Urothelium cell line (cell line): ENCODE results near the gene ZNF335.

Experiments used
- DNase-seq: peaks from one replicate; pipeline ENCODE4 v3.0.0; 2011; ENCODE audit warnings: low spot score, mixed read lengths
- FAIRE-seq: peaks from 2 replicates; lab custom pipeline; 2011; peaks lifted over from hg19 to GRCh38; lab: Jason Lieb, UNC

The ZNF335 gene

DNA sequence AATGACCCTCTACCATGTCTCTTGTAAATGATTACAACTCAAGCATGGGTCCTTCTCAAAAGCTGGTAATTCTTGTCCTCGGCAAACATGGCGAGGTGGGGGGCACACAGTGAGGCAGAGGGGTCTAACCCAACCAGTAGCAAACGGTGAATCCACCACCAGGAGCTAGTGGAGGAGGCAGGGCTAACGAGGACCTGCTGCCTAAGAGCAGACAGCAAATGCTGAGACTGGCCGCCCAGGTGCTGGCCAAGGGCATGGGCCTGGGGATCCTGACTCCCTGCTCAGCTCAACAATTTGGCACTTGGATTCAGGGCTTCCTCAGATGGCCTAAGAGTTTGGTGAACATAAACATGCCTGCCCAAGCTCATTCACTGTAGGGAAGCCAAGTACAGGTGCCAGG lies 19.1 kb downstream of the ZNF335 start:
- no peak for FAIRE-seq
- no peak for DNase-seq

DNA sequence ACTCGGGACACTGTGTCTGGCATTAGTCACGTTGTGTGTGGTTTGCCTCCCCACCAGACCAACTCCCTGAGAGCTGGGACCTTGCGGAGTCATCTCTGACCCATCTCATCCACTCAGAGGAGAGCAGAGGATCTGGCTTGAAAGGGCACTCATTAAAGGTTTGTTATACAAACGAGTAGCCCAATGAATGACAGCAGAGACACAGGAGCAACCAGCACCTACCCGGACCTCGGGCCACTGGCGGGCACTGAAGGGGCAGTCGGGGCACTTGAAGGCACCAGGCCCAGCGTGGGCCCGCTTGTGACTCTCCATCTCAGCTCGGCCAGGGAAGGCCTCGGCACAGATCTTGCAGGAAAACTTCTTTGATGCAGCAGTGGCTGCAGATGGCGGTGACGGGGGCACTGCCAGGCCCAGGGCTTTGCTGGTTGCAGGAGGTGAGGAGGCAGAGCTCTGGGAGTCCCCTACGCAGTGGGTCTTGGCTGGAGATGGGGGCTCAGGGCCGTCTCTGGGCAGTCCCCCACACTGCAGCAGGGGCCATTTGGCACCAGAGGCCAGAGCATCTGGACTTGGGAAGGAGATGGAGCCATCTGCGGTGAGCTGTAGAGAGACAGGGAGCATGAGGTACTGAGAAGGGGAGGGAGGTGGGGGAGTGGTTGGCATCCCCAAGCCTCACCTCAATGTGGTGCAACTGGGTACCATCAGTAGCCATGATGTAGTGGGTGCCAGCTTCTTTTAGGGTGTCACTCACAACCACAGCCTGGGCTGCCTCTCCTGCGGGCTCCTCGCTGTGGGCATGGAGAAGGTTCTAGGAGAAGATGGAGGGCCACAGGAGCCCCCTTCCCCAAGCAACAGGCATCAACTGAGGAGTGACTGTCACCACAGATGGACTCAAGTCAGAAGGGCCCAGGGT lies 19.8 kb downstream of the ZNF335 start:
- DNase-seq (no peak), FAIRE-seq (no peak)

DNA sequence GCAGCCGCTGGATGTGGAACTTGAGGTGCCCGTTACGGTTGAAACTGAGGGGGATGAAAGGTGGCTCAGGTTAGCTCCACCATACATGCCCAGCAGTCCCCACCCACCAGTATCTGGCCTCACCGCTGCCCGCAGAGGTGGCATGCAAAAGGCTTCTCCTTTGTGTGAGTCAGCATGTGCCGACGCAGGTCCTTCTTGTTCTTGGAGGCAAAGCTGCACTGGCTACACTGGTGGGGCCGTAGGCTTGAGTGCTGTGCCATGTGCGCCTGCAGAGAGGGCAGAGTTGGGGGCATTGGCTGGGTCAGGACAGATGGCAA lies 21.7 kb downstream of the ZNF335 start:
- FAIRE-seq, result no peak
- no peak for DNase-seq

DNA sequence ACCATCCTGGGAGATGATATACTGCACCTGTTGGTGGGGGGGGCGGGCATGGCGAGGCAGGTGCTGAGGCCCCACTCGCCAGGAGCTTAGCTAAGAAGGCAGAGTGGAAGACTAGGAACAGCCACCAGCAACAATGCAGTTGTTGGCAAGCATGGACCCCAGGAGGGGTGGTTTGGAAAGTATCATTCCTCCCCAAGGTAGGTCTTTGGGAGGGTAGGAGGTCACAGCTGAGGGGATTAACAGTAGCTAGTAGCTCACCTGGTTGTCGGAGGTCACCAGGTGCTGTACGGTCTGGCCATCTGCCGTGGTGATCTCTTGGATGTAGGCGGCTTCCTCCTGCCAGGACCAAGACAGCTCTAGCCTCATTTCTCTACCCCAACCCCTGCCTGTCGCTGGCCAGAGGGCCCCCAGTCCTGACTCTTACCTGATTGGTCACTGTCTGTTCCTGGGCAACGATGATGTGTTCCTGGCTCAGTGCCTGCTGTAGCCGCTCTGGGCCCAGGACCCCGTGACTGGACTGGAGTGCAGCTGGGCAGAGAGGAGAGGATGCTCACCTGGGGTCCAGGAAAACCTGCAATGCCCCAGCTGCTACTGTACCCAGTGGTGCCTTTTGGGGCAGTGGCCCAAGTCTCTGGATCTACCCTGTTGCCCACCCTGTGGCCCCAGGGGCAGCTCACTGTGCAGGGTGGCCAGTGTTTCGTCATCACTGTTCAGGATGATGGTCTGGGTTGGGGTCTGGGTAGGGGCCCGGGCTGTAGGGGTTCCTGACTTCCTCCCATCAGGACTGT lies 22.3 kb downstream of the ZNF335 start:
- FAIRE-seq (no peak), DNase-seq (no peak)

DNA sequence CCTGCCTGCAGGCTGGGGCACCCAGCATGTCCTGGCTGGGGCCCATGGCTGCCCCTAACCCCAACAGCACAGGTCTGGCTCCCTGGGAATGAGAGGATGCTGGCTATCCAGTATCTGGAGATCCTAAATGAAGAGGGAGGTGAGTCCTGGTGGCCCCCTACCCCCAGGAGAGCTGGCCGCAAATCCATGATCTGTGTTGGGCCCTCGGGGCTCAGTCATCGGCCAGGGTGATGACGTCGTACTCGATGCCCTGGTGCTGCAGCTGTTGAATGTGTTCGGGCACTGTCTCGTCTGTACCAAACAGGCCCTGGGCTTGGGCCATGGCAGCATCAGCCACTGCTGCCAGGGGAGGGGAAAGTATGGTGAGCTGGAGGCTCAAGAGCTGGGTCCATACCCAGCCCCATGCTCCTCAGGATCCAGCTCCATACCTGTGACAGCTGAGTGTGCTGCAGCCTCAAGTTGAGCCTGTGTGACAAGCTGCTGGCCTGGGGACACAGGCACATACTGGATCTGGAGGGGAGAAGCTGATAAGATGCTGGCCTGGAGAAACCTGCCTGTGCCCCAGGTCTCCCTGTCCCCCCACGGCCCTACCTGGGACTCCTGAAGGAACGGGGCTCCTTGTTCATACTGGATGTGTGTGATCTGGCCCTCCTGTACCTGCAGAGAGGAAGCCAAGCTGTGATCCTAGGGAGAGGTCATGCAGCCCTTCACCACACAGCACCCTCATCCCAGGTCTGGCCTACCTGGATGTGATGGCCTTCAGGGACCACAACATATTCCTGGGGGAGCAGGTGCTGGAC lies 23.1 kb downstream of the ZNF335 start:
- DNase-seq, result no peak
- no peak for FAIRE-seq

DNA sequence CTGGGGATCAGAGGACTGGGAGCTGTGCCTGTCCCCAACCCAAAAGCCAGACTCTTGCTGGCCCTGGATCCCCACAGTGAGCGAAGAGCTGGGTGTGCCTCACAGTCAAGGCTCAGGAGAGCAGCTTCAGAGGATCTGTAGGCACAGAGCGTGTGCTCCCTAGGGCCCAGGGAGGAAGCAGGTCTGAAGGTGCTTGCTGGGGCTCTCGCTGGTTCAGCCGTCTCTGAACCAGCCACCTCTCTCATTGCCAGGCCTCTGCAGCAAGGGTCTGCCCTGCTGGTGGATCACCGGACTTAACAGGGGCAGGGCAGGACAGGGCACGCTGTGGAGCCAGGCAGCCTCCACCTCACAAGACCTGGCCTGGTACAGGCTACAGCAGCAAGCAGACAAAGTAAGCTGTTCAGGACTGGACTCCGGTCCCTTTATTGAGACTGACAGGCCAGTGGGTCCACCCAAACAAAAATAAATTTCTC lies 23.7 kb downstream of the ZNF335 start:
- no peak for DNase-seq
- FAIRE-seq, result no peak

DNA sequence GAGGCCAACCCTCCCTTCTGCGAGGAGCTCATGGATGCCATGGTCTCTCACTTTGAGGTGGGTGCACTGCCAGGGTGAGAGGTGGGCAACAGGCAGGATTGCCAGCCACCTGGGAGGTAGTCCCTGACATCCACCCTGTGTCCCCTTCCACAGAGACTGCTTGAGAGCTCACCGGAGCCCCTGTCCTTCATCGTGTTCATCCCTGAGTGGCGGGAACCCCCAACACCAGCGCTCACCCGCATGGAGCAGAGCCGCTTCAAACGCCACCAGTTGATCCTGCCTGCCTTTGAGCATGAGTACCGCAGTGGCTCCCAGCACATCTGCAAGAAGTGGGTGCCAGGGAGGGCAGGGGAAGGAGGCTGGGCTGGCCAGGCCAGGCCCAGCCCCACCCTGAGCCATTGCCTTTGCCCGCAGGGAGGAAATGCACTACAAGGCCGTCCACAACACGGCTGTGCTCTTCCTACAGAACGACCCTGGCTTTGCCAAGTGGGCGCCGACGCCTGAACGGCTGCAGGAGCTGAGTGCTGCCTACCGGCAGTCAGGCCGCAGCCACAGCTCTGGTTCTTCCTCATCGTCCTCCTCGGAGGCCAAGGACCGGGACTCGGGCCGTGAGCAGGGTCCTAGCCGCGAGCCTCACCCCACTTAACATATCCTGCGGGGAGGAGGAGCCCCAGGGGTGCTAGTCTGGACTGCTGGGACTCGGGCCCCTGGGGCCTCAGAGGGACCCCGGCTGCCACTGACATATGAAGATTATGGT lies 24.7 kb downstream of the ZNF335 start:
- DNase-seq (no peak), FAIRE-seq (no peak)

DNA sequence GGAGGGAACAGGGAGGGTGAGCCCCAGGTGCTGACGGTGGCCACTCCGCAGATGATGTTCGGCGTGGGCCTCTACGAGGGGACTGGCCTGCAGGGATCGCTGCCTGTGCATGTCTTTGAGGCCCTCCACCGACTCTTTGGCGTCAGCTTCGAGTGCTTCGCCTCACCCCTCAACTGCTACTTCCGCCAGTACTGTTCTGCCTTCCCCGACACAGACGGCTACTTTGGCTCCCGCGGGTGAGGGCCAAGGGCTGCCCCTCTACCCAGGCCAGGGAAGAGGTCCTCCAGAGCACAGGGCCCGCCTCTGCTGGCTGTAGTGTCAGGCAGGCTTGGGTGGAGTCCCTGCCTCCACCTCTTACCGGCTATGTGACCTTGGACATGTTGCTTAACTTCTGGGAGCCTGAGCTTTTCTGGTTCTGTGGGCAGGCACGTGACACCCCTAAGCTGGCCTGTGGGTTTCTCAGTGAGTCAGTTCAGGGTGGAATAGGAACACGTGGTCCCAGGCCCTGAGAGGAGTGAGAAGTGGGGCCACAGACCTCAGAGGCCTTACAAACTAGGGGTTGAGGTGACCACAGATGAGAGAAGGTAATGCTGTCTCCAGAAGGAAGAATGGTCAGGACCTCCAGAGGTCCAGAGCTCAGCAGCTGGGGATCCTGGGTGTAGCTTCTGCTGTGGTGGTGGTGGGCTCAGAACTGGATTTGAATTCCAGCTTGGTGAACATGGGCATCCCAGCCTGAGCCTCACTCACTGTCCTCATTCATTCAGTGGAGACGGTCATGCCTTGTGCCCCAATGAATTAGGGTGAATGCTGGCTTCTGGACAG lies 25.6 kb downstream of the ZNF335 start:
- FAIRE-seq, result no peak
- DNase-seq, result no peak

DNA sequence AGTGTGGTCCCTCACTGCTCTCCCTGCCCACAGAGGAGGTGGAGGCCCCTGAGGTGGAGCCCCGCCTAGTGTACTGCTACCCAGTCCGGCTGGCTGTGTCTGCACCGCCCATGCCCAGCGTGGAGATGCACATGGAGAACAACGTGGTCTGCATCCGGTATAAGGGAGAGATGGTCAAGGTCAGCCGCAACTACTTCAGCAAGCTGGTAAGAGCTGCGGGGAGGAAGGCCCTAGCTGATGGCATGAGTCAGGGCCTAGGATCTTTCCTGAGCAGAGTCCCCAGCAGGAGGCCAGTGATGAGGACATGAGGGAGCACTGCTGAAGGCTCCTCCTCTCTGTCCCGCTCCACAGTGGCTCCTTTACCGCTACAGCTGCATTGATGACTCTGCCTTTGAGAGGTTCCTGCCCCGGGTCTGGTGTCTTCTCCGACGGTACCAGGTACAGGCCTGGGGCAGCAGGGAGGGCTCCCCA lies 26.3 kb downstream of the ZNF335 start:
- FAIRE-seq, result no peak
- DNase-seq, result no peak

DNA sequence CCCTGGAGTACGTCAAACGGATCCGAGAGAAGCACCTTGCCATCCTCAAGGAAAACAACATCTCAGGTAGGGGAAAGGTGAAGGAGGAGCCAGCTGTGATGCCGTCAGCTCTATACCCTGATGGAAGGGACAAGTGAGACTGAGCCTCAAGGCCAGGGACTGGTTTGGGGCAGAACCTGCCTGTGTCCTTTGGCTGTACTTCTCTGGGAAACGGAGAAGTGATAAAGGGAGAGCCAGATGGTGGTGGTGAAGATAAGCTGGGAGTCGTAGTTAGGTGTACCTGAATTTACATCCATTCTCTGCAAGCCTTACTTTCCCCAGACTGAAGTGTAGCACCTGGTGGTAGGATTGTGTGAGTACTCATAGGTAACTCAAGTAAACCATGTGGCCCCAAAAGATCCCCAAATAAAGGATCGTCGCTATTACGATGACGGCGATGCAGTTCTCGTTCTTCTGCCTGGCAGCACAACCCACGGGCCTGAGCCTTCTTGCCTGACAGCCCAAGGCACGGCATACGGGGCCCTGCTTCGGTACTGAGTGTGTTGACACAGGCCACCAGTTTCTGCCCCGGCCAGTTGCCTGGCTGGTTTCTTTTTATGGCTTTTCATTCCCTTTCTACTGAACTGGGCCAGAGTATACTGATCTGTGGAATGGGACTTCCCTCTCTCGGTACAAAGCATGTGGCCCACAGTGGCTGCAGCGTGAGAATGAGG lies 26.9 kb downstream of the ZNF335 start:
- FAIRE-seq (no peak), DNase-seq (no peak)

DNA sequence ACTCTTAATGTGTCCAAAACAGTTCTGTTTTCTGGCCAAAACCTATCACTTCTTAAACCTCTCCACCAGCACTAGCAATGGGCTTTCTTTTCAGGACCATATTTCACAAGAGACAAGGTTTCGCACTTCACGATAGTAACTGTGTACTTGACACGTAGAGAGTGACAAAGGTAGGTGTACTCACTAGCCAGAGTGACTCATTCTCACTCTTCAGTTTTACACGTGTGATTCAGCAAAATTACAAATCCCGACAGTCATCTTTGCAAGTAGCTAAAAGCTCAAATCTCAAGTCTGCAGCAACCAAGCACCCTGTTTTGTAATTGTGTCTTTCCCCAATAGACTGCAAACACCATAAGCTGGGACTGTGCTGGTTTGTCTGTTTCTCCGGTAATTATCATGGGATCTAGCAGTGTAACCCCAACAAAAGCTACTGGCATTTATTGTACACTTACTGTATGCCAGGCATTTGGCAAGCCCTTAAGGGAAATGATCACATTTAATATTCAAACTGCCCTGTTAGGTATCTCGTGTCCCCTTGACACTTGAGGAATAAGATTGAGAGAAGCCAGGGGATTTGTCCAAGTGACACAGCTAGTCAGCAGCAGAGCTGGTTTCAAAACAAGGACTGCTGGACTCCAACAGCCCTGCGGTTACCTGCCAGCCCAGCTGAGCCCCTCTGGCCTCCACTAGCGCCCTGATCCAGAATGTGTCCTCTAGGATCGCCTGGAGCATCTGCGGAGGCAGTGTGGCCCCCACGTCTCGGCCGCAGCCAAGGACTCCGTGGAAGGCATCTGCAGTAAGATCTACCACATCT lies 27.6 kb downstream of the ZNF335 start:
- DNase-seq (no peak), FAIRE-seq (no peak)

DNA sequence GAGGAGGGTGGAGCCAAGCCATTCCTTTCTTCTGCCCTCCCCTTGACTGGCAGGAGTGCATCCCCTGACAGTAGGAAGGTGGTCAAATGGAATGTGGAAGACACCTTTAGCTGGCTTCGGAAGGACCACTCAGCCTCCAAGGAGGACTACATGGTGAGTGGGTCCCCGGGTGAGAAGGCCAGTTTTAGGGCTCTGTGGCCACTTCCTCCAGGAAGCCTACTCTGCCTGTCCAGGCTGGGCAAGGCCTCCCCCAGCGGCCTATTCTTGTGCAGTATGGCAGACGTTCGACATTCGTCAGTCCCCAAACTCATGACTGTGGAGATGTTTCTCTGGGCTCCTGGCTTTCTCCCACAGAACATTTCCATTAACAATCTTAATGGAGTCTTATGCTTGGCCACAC lies 28.4 kb downstream of the ZNF335 start:
- DNase-seq (no peak), FAIRE-seq (no peak)

DNA sequence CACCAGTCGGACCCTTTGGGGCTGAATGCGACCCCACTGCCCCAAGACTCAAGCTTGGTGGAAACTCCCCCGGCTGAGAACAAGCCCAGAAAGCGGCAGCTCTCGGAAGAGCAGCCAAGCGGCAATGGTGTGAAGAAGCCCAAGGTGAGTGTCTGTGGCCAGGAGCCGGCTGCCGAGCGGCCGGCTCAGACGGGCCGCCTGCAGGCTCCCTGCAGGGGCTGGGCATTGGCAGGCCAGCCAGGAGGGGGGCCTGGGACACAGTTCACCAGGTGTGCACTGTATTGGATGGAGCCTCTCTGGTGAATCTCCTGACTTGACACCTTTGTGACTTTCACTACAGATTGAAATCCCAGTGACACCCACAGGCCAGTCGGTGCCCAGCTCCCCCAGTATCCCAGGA lies 31.5 kb downstream of the ZNF335 start:
- FAIRE-seq, result no peak

DNA sequence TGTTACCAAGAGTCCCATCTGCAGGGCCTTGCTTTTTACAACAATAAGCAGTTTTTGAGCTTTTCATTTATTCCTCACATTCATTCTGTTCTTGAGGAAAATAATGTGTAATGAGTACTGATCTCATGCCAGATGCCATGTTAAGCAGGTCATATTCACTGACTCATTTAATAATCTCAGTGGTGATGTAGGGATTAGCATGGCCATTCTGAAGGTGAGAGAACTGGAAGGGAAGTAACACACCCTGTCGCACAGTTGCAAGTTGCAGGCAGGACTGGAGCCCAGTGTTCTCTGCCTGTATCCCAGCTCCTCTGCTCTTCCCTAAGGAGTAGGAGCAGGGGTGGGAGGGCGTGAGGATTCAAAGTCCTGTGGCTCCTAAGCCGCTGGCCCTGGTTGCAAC lies 31.9 kb downstream of the ZNF335 start:
- DNase-seq (no peak), FAIRE-seq (no peak)

More for the DNA sequence above, 31.5 kb downstream of the ZNF335 start:
- no peak for DNase-seq

DNA sequence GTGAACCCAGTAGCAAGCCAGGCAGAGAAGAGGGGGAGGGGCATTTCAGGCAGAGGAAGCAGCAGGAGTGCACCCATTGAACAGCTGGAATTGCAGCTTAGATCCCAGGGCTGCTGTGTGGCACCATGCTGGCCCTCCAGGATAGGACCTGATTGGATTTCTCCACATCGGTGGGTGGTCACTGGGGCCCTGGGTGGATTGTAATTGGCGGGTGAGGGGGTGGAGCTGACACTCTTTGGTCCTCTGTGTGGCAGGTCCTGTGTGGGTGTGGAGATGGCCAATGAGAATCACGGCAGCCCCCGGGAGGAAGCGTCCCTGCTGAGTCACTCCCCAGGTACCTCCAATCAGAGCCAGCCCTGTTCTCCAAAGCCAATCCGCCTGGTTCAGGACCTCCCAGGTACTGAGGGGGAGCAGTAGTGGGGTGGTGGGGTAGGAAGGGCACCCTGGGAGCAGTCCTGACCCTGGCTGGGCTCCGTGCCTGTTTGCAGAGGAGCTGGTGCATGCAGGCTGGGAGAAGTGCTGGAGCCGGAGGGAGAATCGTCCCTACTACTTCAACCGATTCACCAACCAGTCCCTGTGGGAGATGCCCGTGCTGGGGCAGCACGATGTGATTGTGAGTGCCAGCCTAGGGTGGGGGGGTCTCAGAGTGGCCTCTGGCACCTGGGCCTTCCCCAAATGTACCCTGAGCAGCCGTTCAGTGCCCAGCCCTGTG lies 33.1 kb downstream of the ZNF335 start:
- FAIRE-seq (no peak), DNase-seq (no peak)

DNA sequence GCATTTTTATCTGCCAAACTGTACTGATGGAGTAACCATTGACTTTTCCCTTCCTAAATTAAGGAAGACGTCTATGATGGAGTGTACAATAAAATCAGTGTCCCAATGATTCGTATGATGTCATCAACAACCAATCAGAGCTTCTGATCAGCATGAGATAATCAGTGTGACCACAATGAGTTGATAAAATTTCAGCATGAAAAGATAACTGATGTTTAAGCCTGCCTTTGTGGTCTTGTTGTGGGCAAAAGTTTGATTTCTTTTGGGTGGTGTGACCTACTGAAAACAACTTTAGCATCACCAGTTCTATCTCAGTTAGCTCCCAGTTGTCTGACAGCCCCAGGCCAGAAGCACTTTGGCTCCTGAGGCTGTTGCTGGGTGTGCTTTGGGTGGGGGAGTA lies 34.2 kb downstream of the ZNF335 start:
- DNase-seq (no peak), FAIRE-seq (no peak)

DNA sequence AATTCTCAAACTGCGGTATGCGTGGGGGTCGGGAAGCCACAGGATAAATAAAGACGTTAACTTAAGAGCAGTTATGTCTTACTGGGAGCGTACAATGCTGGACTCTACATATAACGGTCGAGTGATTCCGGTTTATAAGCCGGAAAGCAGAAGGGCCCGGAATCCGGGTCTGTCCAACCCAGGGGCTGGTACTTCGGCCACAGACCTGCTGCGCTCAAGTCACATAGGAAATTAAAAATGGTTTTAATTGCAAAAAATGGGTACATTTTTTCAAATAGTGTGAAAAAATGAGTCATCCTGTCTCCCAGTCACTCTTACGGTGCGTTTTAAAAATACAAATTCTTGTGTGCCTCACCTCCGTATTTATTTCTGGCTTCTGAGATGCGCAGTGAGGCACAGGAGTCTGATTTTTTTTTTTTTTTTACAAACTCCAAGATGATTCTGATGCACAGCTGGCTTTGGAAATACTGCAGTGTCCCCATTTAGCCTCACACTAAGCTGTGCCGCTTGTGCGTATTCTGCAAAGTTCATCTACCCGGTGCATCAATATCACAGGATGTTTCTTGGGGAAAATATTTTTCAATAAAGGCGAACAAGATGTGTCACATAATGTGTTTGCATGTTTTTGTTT lies 36.5 kb downstream of the ZNF335 start:
- no peak for DNase-seq
- no peak for FAIRE-seq
